Stimulated activated CD8-positive, alpha-beta memory T cell treated with anti-CD3 and anti-CD28 coated beads, Interleukin-2, amount 100 ng/mL, for 48 hours (primary cell): ENCODE data around the gene THBS2.
"Not testable (repeated sequence)": the region's sequence is repeated elsewhere in the genome, so short reads cannot be mapped to it uniquely, and the experiment has no call there.

Experiments
- DNase-seq, 2 donors: peaks; one replicate each; pipeline ENCODE4 v3.0.0-alpha.2; 2020; ENCODE audit warnings: low read depth in 2 of 2

The THBS2 gene

DNA sequence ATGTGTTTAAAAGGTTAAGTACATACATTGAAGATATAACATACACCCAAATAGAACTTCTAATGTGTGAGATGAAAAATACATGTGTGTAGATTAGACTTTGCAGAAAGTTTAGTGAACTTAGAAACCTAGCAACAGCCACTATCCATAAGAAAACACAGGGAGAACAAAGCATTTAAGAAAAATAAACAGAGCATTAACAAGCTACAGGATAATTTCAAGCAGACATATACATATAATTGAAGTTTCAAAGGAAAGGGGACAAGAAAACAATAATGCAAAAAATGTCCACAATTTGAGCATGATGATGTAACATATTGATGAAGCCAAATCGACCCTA, 18.2 kb upstream of the THBS2 start:
- DNase-seq: no peak

DNA sequence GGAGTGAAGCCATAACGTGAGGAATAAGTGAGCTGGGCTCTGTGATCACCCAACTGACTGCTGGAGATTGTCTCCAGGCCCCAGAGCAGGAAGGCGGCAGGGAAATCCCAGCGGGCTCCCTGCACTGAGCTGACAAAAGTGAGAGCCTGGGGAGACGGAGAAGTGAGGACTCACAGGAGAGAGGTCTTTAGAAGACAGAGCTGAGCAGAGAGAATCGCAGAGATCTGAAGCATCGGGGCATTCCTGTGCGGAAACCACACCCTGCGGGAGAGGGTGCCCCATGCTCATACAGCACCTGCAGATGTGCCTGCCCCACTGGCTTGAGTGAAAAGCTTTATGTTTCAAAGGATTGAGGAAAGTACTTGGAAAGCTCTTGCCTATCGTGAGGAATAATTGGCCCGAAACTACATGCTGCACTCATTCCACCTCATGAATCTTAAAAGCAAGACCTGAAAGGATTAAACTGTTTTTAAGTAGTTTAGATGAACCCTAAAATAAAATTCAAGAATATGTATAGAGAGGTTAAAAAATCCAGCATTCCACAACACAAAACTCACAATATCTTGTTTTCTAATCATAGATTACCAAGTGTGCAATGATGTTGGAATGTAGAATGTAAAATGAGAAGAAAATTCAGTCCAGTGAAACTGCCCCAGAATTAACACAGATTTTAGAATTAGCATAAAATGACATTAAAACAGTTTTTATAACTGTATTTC, 17.7 kb upstream of the THBS2 start:
- DNase-seq: no peak

DNA sequence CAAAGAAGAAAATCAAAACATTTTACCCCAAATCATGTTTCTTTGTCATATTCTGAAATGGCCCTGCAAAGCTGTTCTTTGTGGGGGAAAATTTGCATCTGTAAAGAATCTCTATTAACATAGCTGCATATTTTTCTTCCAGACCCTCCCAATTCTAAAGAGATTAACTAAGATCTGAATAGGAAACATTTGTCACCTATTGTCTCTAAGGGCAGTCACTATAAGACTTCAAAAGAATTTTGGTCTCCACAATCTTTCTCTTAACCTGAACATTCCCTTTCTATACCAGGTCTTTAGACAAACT, 16.4 kb upstream of the THBS2 start:
- DNase-seq: not testable (repeated sequence)

DNA sequence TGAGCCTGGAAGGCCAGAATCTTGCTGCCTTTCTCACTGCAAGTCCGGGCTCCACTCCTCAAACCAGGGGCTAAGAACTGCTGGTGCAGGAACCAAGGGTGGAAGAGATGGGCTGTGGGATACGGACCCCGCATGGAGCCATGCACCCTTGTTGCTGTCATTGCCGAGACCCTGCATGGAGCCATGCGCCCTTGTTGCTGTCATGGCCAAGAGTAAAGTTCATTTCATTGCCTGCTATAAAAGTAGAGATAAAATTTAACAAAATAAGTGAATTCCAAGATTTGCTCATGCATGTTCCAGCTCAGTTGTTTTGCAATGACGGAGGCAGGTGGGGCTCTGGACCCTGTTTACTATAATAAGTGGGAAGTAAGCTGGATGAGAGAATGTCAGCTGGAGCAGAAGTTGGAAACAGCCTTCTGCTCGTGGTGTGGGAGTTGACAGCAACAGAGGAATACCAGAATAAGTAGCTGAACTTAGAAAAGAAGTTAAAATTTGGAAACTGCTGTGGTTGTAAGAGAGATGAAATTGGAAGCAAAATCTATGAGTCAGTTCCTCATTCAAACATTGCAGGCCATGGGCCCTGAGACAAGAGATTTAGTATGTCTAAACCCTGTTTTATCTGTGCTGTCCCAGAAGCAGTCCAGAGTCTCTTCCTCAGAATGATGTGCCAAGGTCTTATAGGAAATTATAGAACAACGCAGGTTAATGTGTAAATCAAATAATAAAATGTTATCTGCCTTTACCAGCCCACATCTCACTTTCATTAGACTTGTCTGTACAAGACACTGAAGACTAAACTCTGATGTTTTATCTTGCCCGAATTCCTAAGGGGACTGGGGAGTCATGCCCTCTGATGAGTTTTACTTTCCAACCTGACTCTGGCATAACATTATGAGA, 15.8 kb upstream of the THBS2 start:
- DNase-seq: no peak

DNA sequence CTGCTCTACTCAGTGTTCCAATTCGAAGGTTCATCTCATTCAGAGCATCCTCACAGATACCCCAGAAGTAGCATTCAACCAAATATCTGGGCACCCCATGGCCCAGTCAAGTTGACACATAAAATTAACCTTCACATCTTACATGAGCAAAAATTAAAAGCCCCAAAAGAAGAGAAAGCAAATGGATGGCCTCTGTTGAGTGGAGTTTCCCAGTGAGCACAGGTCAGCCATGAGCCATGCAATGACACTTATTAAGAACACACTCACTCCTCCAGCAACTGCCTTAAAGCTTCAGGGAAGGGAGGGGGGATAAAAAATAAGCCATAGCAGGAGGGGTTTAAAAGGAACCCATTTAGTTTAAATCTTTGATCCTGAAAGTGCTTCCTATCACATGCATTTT, 14.6 kb upstream of the THBS2 start:
- DNase-seq: no peak

DNA sequence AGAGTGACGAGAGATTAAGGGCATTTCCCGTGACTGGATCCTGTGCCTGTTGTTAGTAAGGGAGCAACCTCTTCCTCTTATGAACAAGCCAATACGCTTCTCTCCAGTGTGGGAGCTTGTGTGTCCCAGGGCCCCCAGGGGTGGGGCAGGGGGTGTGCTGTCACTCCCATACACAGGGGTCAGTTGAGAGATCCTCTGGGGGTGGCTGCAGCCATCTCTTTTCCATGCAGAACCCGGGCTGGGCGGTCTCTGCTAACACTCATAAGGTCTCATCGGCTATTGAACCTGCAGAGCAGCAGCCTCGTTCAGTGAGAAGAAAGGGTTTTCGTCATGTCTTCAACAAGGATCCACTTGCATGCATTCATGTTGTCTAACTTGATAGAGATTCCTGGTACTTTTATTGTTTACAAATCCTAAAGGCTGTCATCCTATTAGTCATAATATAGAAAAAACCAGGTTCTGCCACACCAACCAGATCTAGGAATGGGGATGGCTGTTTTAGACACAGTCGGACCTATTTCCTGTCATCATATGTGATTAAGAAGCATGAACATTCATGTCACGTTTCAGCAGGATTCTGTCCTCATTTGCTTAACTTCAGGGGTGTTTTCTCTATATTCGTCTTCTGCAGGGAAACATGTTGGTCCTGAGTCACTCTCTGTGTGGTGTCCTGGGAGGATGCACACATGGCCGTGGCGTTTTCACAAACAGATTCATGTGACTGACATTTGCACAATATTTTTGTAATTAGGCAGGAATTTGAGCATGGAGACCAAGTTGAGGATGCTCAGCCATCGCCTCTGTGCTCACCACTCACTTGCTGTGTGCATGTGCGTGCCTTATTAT, 13.3 kb upstream of the THBS2 start:
- DNase-seq: no peak

DNA sequence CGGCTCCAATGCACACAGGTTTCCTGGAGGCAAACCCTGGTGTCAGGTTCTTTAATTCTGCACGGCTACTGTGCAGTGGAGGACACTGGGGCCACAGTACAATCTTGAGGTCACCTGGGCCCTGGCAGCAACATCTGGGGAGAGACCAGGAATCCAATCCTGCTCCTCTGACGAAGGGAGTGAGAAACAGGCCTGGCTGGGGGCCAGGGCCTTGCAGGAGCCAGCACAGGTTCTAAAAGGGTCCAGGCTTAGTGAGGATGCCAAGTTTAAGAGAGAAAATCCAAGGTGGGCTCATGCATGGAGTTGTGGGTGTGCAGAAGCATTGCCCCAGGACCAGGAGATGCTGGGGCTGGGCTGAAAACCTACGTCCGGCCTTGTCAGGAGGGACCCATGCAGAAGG, 12.6 kb upstream of the THBS2 start:
- no peak for DNase-seq

DNA sequence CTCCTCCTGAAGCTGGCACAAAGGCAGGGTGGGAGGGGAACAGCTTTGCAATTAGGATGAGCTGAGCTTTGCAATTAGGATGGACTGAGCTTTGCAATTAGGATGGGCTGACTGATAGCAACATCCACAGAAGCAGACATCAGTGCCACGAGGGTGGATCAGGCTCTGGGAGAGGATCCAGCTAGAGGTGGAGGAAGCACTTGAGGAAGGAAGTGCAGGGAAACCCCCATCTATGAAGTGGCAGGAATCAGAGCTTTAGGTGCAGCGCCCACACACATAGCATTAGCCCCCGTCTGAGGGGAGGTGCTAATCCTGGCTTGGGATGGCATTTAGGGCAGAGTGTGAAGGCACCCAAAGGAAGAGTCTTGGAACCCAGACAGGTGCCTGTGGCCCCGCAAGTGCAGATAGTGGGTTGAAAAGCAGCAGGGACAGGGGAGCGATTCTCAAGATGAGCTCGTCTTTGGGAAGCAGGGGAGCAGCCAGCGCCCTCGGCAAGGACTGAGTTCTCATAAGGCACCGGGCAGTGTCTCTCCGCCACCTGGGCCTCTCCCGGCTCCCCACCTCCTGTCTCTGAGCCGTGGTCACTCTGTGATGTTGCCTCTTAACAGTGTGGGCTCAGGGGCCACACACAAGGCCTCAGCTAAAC, 12.0 kb upstream of the THBS2 start:
- no peak for DNase-seq

DNA sequence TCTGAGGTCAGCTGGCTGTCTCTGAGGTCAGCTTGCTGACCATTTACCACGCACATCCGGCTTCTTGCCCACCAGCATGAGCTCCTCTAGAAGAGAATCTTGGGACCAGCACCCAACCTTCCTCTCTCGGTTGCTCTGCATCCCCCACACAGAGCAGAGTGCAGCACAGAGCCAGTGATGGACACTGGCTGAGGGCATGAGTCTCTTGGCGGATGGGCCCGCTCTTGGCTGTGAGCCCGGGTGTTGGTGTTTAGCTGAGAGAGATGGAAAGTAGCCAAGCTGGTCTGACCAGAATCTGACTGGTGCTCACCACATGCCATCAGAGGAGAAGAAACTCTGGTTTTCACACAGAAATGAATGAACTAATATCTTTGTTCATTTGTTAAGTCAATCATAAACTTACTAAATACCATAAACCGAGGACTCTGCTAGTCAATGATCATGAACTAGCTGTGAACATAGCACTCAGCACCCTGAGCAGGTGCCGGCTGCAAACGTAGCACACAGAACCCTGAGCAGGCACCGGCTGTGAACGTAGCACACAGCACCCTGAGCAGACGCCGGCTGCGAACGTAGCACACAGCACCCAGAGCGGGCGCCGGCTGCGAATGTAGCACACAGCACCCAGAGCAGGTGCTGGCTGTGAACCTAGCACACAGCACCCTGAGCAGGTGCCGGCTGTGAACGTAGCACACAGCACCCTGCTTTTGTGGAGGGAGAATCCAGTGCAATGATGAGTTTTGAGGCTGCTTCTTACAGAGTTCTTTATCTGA, 10.4 kb upstream of the THBS2 start:
- no peak for DNase-seq

DNA sequence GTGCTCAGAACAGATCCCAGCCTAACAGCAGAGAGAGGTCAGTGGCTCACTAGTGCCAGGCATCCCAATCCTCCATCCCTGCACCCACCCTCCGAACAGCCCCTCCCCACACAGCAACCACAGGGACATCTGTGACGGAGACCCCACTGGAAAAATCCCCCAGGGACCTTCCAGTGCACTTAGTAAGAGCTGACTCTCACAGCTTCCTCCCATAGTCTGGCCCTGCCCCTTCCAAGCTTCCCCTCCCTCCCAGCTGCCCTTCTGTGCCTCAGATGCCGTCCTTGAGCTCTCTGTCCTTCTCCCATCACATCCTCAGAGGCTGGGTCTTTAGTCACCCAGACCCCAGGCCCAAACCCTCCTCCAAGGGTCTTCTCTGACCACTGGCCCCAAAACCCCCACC, 9.7 kb upstream of the THBS2 start:
- DNase-seq: no peak

DNA sequence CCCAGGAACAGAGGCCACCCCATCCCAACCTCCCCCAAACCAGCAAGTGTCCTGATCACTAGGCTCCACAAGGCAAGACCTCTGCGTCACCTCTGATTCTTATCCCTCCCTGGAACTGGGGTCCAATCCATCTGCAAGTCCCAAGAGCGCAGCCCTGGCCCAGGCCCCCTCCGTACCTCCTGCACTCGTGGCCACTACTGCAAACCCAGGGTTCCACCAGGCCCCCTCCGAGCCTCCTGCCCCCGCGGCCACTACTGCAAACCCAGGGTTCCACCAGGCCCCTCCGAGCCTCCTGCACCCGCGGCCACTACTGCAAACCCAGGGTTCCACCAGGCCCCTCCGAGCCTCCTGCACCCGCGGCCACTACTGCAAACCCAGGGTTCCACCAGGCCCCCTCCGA, 9.0 kb upstream of the THBS2 start:
- not testable (repeated sequence) for DNase-seq

DNA sequence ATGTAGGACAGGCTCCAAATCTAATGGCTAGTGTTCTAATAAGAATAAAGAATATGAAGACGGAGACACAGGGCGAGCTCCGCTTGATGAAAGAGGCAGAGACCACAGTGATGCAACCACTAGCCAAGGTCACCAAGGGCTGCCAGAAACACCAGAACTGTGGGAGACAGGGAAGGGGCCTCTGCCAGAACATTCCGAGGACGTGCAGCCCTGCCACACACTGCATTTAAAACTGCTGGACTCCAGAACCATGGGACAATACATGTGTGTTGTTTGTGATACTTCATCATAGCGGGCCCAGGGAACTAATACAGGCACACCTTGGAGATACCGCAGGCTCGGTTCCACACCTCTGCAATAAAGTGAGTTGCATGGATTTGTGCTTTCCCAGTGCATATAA, 2.9 kb upstream of the THBS2 start:
- DNase-seq: no peak

DNA sequence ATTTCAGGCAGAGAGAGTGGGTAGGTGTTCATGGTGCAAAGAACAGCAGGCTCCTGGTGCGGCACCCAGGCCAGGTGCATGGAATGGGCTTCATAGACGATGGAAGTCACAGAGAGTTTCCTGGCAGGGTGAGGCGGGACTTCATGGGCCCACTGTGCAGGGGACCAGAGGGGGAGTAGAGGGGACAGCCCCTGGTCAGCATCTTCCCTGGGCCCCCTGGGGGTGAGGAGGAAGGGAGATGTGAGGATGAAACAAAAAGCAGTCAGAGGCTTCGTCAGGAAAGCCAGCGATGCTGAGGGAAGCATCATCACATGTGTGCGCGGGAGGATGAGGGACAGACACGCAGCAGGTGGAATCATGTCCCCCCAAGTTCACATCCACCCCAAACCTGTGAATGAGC, 2.4 kb upstream of the THBS2 start:
- DNase-seq: no peak

DNA sequence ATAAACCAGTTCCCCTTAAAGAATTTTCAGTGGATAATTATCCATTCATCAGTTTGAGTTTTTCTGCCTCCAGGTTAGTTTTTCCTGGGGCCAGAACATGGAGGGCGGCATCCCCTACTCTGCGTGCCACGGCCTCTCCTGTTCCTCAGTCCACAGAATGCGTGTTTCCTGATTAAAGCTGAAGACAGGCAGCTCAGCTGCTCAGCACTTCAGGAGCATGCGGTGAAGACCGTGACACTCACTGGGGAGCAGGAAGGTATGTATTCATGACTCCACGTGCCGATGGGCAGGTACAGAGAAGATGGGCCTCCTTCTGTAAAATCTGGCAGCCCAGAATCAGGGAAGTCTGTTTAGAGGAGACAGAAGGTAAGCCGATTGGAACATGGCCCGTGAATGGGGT, 2.0 kb upstream of the THBS2 start:
- no peak for DNase-seq

DNA sequence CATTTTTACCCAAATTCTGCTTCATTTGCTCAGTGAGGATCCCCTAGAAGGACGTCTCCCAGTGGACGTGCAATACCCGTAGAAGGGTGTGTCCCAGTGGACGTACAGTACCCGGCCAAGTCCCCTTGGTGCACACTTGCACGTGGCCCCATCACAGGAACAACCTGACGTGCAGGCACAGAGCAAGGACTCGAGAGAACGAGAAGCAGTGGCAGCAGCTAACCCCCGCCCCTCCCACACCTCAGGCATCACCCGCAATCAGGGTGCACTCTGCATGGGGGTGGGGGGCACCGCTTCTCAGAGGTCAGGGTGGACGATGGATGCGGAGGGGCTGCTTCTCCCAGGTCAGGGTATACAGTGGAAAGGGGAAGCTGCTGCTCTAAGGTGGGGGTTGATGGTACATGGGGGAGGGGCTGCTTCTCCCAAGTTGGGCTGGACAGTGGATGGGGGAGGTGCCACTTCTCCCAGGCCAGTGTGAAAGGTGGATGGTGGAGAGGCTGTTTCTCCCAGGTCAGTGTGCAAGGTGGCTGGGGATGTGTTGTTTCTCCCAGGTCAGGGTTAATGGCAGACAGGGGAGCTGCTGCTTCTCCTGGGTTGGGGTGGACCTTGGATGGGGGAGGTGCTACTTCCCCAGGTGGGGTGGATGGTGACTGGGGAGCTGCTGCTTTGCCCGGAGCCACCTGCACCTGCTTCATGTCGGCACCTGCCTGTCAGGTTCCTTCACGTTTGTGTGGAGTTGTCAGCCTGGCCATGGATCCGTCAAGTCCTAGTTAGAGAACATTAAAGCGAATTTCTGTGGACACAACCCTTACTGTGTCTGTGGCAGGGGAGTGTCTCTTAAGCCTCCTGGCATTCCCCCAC, 1.0 kb upstream of the THBS2 start:
- no peak for DNase-seq

DNA sequence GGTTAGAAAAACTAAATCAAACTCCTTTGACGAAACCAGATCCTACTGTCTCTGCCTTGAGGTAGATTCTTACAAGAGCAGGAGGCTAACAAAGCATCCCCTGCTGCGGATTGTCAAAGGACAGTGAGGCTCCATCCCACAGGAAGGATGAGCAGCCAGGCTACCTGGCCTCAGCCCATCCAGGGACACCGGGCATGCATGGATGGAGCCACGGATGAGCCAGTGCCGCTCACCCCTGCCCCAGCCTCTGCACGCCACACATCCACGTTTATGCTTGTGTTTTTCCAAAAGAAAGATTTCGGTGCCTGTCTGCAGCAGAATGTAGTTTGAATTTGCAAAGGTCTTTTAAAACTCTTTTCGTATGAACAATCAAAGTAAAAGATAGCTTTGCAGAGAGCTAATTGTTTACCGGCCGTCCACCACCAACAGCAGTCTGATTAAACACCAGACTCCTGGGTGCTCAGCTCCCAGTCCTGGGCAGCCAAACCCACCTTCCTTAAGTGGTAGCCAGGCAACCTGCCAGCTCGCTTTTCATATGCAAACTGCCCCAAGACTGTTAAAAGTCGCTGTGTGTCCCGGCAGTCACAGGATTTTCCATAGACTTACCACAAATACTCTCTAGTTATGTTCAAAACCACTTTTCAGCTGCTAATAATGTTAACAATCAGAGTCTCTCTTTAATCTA, 999 bp downstream of the THBS2 start:
- DNase-seq: no peak

DNA sequence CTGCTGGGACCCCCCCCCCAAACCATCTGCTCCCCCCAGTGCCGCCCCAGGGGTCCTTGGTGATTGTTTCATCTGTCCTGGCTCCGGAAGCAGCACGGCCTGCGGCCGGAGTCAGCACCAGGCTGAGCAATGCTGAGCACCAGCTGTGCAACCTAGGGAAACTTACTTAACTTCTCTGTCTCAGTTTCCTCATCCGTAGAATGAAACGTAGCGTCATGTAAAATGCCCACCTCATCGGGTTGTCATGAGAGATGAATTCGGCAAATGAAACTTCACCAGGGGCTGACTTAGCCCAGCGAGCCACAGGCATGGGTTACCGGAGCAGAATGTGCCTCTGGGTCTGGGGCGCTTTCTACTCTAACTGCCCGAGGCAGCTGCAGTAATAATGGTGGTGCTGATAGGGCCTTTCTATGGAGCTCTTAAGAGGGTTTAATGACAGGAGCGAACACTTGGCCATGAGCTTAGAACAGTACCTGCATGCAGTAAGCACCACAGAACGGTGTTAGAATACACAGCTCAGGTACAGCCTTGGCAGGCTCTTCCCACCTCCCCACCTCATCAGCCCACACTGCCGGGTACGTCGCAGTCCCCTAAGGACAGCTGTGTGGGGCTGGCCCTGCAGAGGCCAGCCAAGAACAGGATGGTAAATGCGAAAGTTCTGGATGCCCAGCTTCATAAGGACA, 1.7 kb downstream of the THBS2 start:
- no peak for DNase-seq

DNA sequence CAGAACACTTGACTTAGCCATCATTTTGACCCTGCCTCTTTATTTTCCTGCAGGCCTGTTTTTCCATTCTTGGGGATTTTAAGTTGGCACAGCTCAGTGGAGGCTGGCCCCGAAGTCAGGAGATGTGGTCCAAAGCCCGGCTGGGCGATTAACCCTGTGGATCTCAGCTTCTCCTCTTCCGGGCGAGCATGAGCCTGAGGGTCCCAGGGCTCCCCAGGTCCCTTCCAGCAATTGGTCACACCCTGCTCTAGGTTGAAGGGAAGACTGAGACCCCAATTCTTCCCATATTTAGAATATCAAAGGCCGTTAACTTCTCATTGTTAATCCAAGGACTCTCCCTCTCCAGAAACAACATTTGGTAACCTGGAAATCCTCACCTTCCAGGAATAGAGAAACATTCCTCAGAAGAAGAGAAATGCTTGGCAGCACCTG, 2.3 kb downstream of the THBS2 start:
- DNase-seq: no peak

DNA sequence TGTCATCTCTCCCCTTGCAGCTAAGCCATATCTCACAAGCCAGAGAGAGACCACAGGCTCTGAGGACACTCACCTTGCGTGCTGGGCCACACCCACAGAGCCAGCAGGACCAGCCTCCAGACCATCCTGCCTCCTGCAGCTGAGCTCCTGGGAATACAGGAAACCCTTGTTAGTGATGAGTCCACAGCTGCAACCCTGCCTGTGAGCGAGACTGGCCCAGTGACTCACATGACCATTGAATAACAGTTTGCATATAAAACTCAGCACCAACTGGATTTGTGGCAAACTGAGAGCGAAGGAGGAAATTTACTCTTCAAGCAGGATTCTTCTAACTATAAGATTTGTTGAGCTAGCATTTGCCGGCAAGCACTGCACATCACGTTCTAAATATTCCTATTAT, 3.0 kb downstream of the THBS2 start:
- no peak for DNase-seq
